Erythroblast (primary cell): Measurements from ENCODE around the gene VIM.

ENCODE experiments used
- GATA1 ChIP-seq: IDR thresholded peaks from 2 replicates; pipeline ENCODE4 v1.6.1; 2011; ENCODE audit warnings: low read depth, mild to moderate bottlenecking, control low read depth, low read length, moderate library complexity
- POLR2A ChIP-seq: IDR thresholded peaks from 2 replicates; pipeline ENCODE4 v1.6.1; 2011; ENCODE audit warnings: mild to moderate bottlenecking, low read length

GRCh38 chr10:17220652-17221100 lies 7.4 kb upstream of the VIM start:
- no peak for TF ChIP-seq POLR2A
- TF ChIP-seq GATA1, result no peak
